Hindlimb muscle (tissue), 1 donor: ENCODE measurements around the gene IFI44L. TPM values are rescaled to one million over a fixed set of nuclear protein-coding genes. Genes with fewer than 3 reads are reported as not detected.

ENCODE experiments used
- DNase-seq: peaks from one replicate; pipeline ENCODE4 v3.0.0-alpha.2; 2013
- polyA plus RNA-seq: library from polyadenylated mRNA; unstranded; fragments of 120-200 nt; gene quantifications from one replicate; pipeline ENCODE4 v1.2.1, GENCODE V29; 2013; ENCODE audit not compliant: insufficient read length

The IFI44L gene
- polyA plus RNA-seq, 1 donor: 1.7 TPM

- DNase-seq: no peak
Measured at GRCh38 chr1:78691995-78692747, 71.9 kb downstream of the IFI44L start.

Other genes with a start within 250 kb of the IFI44L start
- 44.3 TPM for gene PTGFR, start 129.5 kb upstream of the IFI44L start, polyA plus RNA-seq
- 8.5 TPM for gene IFI44, start 29.4 kb downstream of the IFI44L start, polyA plus RNA-seq